Activated B cell treated with CpG ODN at 0.5 μM for 24 hours (primary cell): ENCODE results near the gene CHID1. TPM values are rescaled to one million over a fixed set of nuclear protein-coding genes. Genes with fewer than 3 reads are reported as not detected.

ENCODE experiments used
- ATAC-seq: fragments of 200-7000 bp; cut with Tn5 transposase; one replicate; pipeline ENCODE4 v1.10.0; 2021; ENCODE audit warnings: low read depth, mild to moderate bottlenecking, moderate library complexity
- CTCF ChIA-PET: fragments of 350-600 bp; sonication (Branson Sonifier 250); formaldehyde crosslinking; loops from one replicate; lab custom pipeline; 2021; ENCODE audit warnings: antibody characterized with exemption; lab: Charles Lee
- POLR2A ChIA-PET: fragments of 350-600 bp; sonication (Branson Sonifier 250); formaldehyde crosslinking; loops from one replicate; lab custom pipeline; 2021; ENCODE audit warnings: antibody characterized with exemption; lab: Charles Lee
- DNase-seq: peaks from one replicate; pipeline ENCODE4 v3.0.0; 2022
- H3K27ac Mint-ChIP-seq: one replicate; pipeline ENCODE4 v1.8.0; 2020; ENCODE audit warnings: mixed read lengths
- H3K27me3 Mint-ChIP-seq: one replicate; pipeline ENCODE4 v1.8.0; 2021; ENCODE audit warnings: mixed read lengths
- H3K36me3 Mint-ChIP-seq: one replicate; pipeline ENCODE4 v1.8.0; 2021; ENCODE audit warnings: low read depth, mixed read lengths
- H3K4me1 Mint-ChIP-seq: one replicate; pipeline ENCODE4 v1.8.0; 2021; ENCODE audit warnings: mixed read lengths
- H3K4me3 Mint-ChIP-seq: one replicate; pipeline ENCODE4 v1.8.0; 2020; ENCODE audit warnings: mild to moderate bottlenecking, mixed read lengths
- H3K9me3 Mint-ChIP-seq: one replicate; pipeline ENCODE4 v1.8.0; 2020; ENCODE audit warnings: mixed read lengths
- intact Hi-C: fragments of 100-400 bp; cut with micrococcal nuclease; formaldehyde crosslinking; loops from one replicate; pipeline ENCODE4 v1.15.1; 2024
- total RNA-seq: library from RNA; stranded (reverse); gene quantifications from 2 replicates; pipeline ENCODE4 v1.2.3, GENCODE V29; 2022
- TF ChIP-seq, protein P1 (sequence below): fragments of 200-600 bp; IDR thresholded peaks from one replicate; pipeline ENCODE4 v1.8.0; 2022; ENCODE audit warnings: antibody characterized with exemption, mild to moderate bottlenecking

The CHID1 gene
- total RNA-seq, 1 donor from 2014 or later: 45.7 TPM

DNA sequence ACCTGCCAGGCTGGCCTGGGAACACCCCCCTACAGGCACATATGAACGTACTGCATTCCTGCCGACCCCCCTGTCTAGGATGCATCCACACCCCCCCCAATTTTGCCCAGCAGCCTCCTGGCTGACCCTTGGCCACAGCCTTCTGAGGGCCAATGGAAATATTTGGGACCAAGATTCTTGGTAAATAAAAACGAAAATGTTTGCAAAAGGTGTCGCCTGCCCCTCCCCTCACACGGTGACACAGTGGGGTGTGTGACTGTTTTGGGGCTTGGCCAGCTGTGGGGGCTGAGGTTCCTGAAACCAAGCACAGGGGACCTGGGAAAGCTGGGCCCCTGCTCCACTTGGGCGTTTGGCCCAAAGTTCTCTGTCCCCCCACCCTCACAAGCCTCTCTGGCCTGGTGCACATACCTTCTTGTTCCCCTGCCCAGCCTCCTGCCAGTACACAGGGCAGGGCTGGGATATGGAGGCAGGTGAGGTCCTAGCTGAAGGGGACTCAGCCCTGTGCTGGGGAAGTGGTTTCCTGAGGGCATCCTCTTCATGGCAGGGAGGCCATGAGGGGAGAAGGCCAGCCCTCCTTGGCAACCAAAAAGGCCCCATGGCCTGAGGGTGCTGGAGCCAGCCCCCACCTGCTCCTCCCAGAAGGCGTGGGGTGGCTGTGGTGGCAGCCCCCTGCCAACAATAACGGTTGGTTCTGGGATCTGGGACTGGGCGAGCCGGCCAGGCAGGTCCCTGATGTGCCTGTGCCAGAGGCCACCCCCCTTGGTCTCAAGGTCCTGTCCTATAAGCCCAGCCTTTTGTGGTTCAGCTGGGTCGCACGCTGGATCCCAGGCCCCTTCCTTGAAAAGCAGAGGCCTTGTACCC, 85.0 kb downstream of the CHID1 start:
- H3K27me3 Mint-ChIP-seq: peaks cover 3% of the 10 kb centered on the region
- CTCF ChIA-PET: no interaction called here
- H3K27ac Mint-ChIP-seq: no peak overlapping the region
- POLR2A ChIA-PET: interaction anchor here (1.0 to 2.7 kb wide), 2 partner anchors 16 to 17 kb away, joined by 4 to 6 read pairs; partner anchors contain the start of genes POLR2L, RPLP2 and TSPAN4
- intact Hi-C loops: no loop called here
- ATAC-seq: no peak
- H3K4me3 Mint-ChIP-seq: no peak overlapping the region
- peaks cover 22% of the 10 kb centered on the region for H3K36me3 Mint-ChIP-seq
- no peaks in the 10 kb centered on the region for H3K9me3 Mint-ChIP-seq
- TF ChIP-seq, protein P1, sequence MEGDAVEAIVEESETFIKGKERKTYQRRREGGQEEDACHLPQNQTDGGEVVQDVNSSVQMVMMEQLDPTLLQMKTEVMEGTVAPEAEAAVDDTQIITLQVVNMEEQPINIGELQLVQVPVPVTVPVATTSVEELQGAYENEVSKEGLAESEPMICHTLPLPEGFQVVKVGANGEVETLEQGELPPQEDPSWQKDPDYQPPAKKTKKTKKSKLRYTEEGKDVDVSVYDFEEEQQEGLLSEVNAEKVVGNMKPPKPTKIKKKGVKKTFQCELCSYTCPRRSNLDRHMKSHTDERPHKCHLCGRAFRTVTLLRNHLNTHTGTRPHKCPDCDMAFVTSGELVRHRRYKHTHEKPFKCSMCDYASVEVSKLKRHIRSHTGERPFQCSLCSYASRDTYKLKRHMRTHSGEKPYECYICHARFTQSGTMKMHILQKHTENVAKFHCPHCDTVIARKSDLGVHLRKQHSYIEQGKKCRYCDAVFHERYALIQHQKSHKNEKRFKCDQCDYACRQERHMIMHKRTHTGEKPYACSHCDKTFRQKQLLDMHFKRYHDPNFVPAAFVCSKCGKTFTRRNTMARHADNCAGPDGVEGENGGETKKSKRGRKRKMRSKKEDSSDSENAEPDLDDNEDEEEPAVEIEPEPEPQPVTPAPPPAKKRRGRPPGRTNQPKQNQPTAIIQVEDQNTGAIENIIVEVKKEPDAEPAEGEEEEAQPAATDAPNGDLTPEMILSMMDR: no peak
- DNase-seq: no peak
- H3K4me1 Mint-ChIP-seq: peaks cover 42% of the 10 kb centered on the region

DNA sequence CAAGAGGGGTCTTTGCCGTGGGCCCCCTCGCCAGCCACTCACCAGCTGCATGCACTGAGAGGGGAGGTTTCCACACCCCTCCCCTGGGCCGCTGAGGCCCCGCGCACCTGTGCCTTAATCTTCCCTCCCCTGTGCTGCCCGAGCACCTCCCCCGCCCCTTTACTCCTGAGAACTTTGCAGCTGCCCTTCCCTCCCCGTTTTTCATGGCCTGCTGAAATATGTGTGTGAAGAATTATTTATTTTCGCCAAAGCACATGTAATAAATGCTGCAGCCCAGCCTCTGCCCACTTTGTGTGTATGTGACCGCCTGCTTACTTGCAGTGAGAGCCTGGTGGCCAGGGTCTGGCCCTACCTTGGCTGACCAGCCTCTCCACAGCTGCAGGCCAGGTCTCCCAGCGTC, 85.7 kb downstream of the CHID1 start:
- ATAC-seq (no peak), DNase-seq (no peak)
- peaks cover 41% of the 10 kb centered on the region for H3K4me1 Mint-ChIP-seq
- no peak overlapping the region for H3K4me3 Mint-ChIP-seq
- TF ChIP-seq, protein P1: no peak
- no peaks in the 10 kb centered on the region for H3K9me3 Mint-ChIP-seq
- no peak overlapping the region for H3K27ac Mint-ChIP-seq
- POLR2A ChIA-PET: interaction anchor here (0.8 to 2.7 kb wide), 2 partner anchors 17 to 48 kb away, joined by 3 to 6 read pairs; partner anchors contain the start of genes POLR2L and TSPAN4
- peaks cover 3% of the 10 kb centered on the region for H3K27me3 Mint-ChIP-seq
- CTCF ChIA-PET: no interaction called here
- intact Hi-C loops: no loop called here
- peaks cover 22% of the 10 kb centered on the region for H3K36me3 Mint-ChIP-seq

DNA sequence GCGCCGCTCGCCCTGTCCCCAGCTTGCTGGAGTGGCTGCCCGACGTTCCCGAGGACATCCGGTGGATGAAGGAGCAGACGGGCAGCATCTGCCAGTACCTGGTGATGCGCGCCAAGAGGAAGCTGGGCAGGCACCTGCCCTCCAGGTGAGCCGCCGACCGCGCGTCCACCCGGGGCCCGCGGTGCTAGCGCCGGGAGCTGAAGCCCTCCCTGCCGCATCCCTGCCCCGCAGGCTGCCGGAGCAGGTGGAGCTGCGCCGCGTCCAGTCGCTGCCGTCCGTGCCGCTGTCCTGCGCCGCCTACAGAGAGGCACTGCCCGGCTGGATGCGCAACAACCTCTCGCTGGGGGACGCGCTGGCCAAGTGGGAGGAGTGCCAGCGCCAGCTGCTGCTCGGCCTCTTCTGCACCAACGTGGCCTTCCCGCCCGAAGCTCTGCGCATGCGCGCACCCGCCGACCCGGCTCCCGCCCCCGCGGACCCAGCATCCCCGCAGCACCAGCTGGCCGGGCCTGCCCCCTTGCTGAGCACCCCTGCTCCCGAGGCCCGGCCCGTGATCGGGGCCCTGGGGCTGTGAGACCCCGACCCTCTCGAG, 86.2 kb downstream of the CHID1 start:
- DNase-seq (no peak), ATAC-seq (no peak)
- H3K27ac Mint-ChIP-seq: no peak overlapping the region
- TF ChIP-seq, protein P1: no peak
- H3K27me3 Mint-ChIP-seq: peaks cover 3% of the 10 kb centered on the region
- peaks cover 37% of the 10 kb centered on the region for H3K4me1 Mint-ChIP-seq
- intact Hi-C loops: no loop called here
- no peak overlapping the region for H3K4me3 Mint-ChIP-seq
- H3K36me3 Mint-ChIP-seq: peaks cover 22% of the 10 kb centered on the region
- POLR2A ChIA-PET: interaction anchor here (0.8 to 2.7 kb wide), 2 partner anchors 18 to 48 kb away, joined by 3 to 6 read pairs; partner anchors contain the start of genes POLR2L and TSPAN4
- CTCF ChIA-PET: no interaction called here
- H3K9me3 Mint-ChIP-seq: no peaks in the 10 kb centered on the region

DNA sequence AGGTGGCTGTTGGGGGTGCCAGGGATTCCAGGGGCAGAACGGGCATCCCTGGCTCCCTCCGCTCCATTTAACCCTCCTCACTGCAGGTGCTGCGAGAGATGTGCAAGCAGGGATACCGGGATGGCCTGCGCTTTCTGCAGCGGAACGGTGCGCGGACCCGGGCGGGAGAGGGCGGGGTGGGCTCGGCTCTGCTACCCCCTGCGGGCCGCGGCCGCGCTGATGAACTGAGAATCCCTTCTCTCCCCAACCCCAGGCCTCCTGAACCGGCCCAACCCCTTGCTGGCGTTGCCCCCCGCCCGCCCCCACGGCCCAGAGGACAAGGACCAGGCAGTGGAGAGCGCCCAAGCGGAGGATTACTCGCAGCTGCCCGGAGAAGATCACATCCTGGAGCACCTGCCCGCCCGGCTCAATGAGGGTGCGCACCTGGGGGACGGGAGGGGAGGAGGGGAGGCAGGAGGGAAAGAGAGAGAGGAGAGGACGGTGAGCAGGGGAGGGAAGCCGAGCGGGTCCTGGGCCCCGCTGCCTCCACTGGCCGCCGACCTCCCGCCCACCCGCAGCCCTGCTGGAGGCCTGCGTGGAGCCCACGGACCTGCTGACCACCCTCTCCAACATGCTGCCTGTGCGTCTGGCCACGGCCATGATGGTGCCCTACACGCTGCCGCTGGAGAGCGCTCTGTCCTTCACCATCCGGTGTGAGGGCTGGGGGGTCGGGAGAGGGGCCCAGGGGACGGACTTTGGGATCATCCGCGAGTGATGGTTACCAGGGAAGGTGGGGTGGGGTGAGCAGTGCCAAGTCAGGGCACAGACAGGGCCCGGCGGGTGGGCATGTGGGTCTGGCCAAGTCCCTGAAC, 86.9 kb downstream of the CHID1 start:
- ATAC-seq (no peak), DNase-seq (no peak)
- H3K9me3 Mint-ChIP-seq: no peaks in the 10 kb centered on the region
- intact Hi-C loops: no loop called here
- ChIA-PET POLR2A (interaction anchor here (0.6 kb wide), 1 partner anchor 13 kb away, joined by 4 read pairs; no protein-coding TSS in a partner anchor), CTCF (no interaction called here)
- H3K36me3 Mint-ChIP-seq: peaks cover 22% of the 10 kb centered on the region
- H3K4me1 Mint-ChIP-seq: peaks cover 30% of the 10 kb centered on the region
- TF ChIP-seq, protein P1: no peak
- H3K27me3 Mint-ChIP-seq: peaks cover 3% of the 10 kb centered on the region
- H3K27ac Mint-ChIP-seq: no peak overlapping the region
- H3K4me3 Mint-ChIP-seq: no peak overlapping the region
